Neural cell (in vitro differentiated cells): Measurements from ENCODE around the gene LHX5. TPM values are rescaled to one million over a fixed set of nuclear protein-coding genes. Genes with fewer than 3 reads are reported as not detected.
"Not testable (repeated sequence)": the region's sequence is repeated elsewhere in the genome, so short reads cannot be mapped to it uniquely, and the experiment has no call there.

Experiments used
- H2AFZ ChIP-seq: fragments of 200-600, 300-800 bp; sonication (generic), shearing (Covaris generic); 2 replicates; pipeline ENCODE4 v1.6.0; 2014; ENCODE audit warnings: low read depth, mild to moderate bottlenecking, antibody characterized with exemption, low read length, moderate library complexity
- H3F3A ChIP-seq: fragments of 200-600 bp; shearing (Covaris generic); 2 replicates; pipeline ENCODE4 v1.6.1; 2016; ENCODE audit warnings: mild to moderate bottlenecking, moderate library complexity, mixed read lengths, antibody characterized with exemption, low read length; ENCODE audit not compliant: insufficient read depth, poor library complexity, severe bottlenecking
- H3K27ac ChIP-seq: fragments of 200-600, 300-800 bp; sonication (generic), shearing (Covaris generic); 2 replicates; pipeline ENCODE4 v1.5.1; 2014; ENCODE audit warnings: mild to moderate bottlenecking, low read length, moderate library complexity
- H3K27me3 ChIP-seq: fragments of 300-800, 200-600 bp; sonication (generic), shearing (Covaris generic); 2 replicates; pipeline ENCODE4 v1.6.0; 2014; ENCODE audit warnings: mild to moderate bottlenecking, low read depth, low read length, moderate library complexity; ENCODE audit not compliant: insufficient read depth
- H3K36me3 ChIP-seq: fragments of 300-800, 200-600 bp; sonication (generic), shearing (Covaris generic); 2 replicates; pipeline ENCODE4 v1.5.1; 2014; ENCODE audit warnings: mild to moderate bottlenecking, antibody characterized with exemption, low read length, moderate library complexity; ENCODE audit not compliant: insufficient read depth
- H3K4me2 ChIP-seq: fragments of 300-800, 200-600 bp; sonication (generic), shearing (Covaris generic); 2 replicates; pipeline ENCODE4 v1.6.0; 2014; ENCODE audit warnings: mild to moderate bottlenecking, low read length
- H3K4me3 ChIP-seq: fragments of 300-800, 200-600 bp; sonication (generic), shearing (Covaris generic); 2 replicates; pipeline ENCODE4 v1.5.1; 2014; ENCODE audit warnings: mild to moderate bottlenecking, low read length, moderate library complexity
- H3K79me2 ChIP-seq: fragments of 200-600 bp; shearing (Covaris generic); replicated peaks from 2 replicates; pipeline ENCODE4 v1.6.0; 2014; ENCODE audit warnings: mild to moderate bottlenecking, low read length, moderate library complexity; ENCODE audit not compliant: insufficient read depth
- H3K9ac ChIP-seq: fragments of 300-800, 200-600 bp; sonication (generic), shearing (Covaris generic); 2 replicates; pipeline ENCODE4 v1.6.1; 2016; ENCODE audit warnings: mild to moderate bottlenecking, low read length, mixed read lengths
- H3K9me2 ChIP-seq: fragments of 200-600 bp; shearing (Covaris generic); 2 replicates; pipeline ENCODE4 v1.6.1; 2016; ENCODE audit warnings: mild to moderate bottlenecking, low read length, mixed read lengths; ENCODE audit not compliant: insufficient read depth
- H3K9me3 ChIP-seq: fragments of 200-600, 300-800 bp; sonication (generic), shearing (Covaris generic); 2 replicates; pipeline ENCODE4 v1.6.1; 2016; ENCODE audit warnings: mild to moderate bottlenecking, mixed run types, low read length, moderate library complexity, mixed read lengths
- H4K20me1 ChIP-seq: fragments of 200-600 bp; shearing (Covaris generic); 2 replicates; pipeline ENCODE4 v1.6.1; 2016; ENCODE audit warnings: mild to moderate bottlenecking, mixed run types; ENCODE audit not compliant: insufficient read depth
- CTCF ChIP-seq: fragments of 450-650 bp; IDR thresholded peaks from 2 replicates; pipeline ENCODE4 v1.5.1; 2014; ENCODE audit warnings: antibody characterized with exemption, mild to moderate bottlenecking, moderate library complexity; ENCODE audit not compliant: poor library complexity, severe bottlenecking
- EP300 ChIP-seq: fragments of 450-650 bp; conservative IDR thresholded peaks from 2 replicates; pipeline ENCODE4 v1.6.1; 2014; ENCODE audit warnings: antibody characterized with exemption, mild to moderate bottlenecking, moderate library complexity; ENCODE audit not compliant: poor library complexity, severe bottlenecking
- EZH2 ChIP-seq: fragments of 200-600, 300-800 bp; shearing (Covaris generic), sonication (generic); IDR thresholded peaks from 2 replicates; pipeline ENCODE4 v1.6.1; 2014; ENCODE audit warnings: antibody characterized with exemption, low read length, borderline replicate concordance, mild to moderate bottlenecking; ENCODE audit not compliant: insufficient read depth, poor library complexity, severe bottlenecking
- MXI1 ChIP-seq: fragments of 450-650 bp; conservative IDR thresholded peaks from 2 replicates; pipeline ENCODE4 v1.6.1; 2014; ENCODE audit warnings: antibody characterized with exemption, mild to moderate bottlenecking; ENCODE audit not compliant: poor library complexity, severe bottlenecking
- POLR2AphosphoS5 ChIP-seq: IDR thresholded peaks from 2 replicates; pipeline ENCODE4 v1.6.1; 2012
- RAD21 ChIP-seq: fragments of 450-650 bp; conservative IDR thresholded peaks from 2 replicates; pipeline ENCODE4 v1.6.1; 2014; ENCODE audit warnings: antibody characterized with exemption, mild to moderate bottlenecking, moderate library complexity
- REST ChIP-seq: IDR thresholded peaks from 2 replicates; pipeline ENCODE4 v1.6.1; 2012; ENCODE audit warnings: borderline replicate concordance
- SMC3 ChIP-seq: fragments of 450-650 bp; conservative IDR thresholded peaks from 2 replicates; pipeline ENCODE4 v1.6.1; 2014; ENCODE audit warnings: antibody characterized with exemption, mild to moderate bottlenecking, moderate library complexity; ENCODE audit not compliant: poor library complexity
- TAF1 ChIP-seq: IDR thresholded peaks from 2 replicates; pipeline ENCODE4 v1.6.1; 2012; ENCODE audit warnings: low read depth
- polyA plus RNA-seq: library from polyadenylated mRNA; depleted of rRNA; stranded (reverse); fragments of >200 nt; gene quantifications from 2 replicates; pipeline ENCODE4 v1.2.3, GENCODE V29; 2014

LHX5 gene
- polyA plus RNA-seq, 1 donor from 2014 or later: 3.8 TPM

GRCh38 chr12:113495941-113496340, 24.3 kb upstream of the LHX5 start:
- not testable (repeated sequence) for H3K9me2 ChIP-seq, H3F3A ChIP-seq, H3K9me3 ChIP-seq, H2AFZ ChIP-seq, H3K9ac ChIP-seq, H3K27ac ChIP-seq, H3K27me3 ChIP-seq, H3K36me3 ChIP-seq, H3K4me3 ChIP-seq, H3K79me2 ChIP-seq, H3K4me2 ChIP-seq, H4K20me1 ChIP-seq

GRCh38 chr12:113488322-113488721, 16.7 kb upstream of the LHX5 start:
- Histone ChIP-seq H3K9me3 (no peaks in the 10 kb centered on the region), H3K27ac (no peak overlapping the region), H3K9me2 (no peaks in the 10 kb centered on the region), H3K4me2 (no peak overlapping the region), H3K9ac (no peak overlapping the region), H2AFZ (no peak overlapping the region), H3K79me2 (no peaks in the 10 kb centered on the region), H3K4me3 (no peak overlapping the region), H3F3A (no peaks in the 10 kb centered on the region), H4K20me1 (no peaks in the 10 kb centered on the region), H3K36me3 (no peaks in the 10 kb centered on the region), H3K27me3 (peaks cover 42% of the 10 kb centered on the region)
- TF ChIP-seq CTCF: no peak
- TF ChIP-seq MXI1: no peak
- TF ChIP-seq EZH2: no peak
- TF ChIP-seq RAD21: no peak
- TF ChIP-seq REST: no peak
- no peak for TF ChIP-seq TAF1
- TF ChIP-seq SMC3: no peak
- no peak for TF ChIP-seq POLR2AphosphoS5
- no peak for TF ChIP-seq EP300

- Histone ChIP-seq H4K20me1 (no peaks in the 10 kb centered on the region), H3K4me3 (no peak overlapping the region), H3K4me2 (no peak overlapping the region), H3F3A (no peaks in the 10 kb centered on the region), H3K79me2 (no peaks in the 10 kb centered on the region), H3K9me2 (no peaks in the 10 kb centered on the region), H3K9me3 (no peaks in the 10 kb centered on the region), H3K9ac (no peak overlapping the region), H2AFZ (no peak overlapping the region), H3K36me3 (no peaks in the 10 kb centered on the region), H3K27ac (no peak overlapping the region), H3K27me3 (peaks cover 57% of the 10 kb centered on the region)
- no peak for TF ChIP-seq TAF1
- no peak for TF ChIP-seq SMC3
- TF ChIP-seq REST: no peak
- no peak for TF ChIP-seq POLR2AphosphoS5
- TF ChIP-seq MXI1: no peak
- TF ChIP-seq EZH2: no peak
- no peak for TF ChIP-seq EP300
- TF ChIP-seq CTCF: no peak
- no peak for TF ChIP-seq RAD21
Observed at GRCh38 chr12:113486722-113487121, 15.1 kb upstream of the LHX5 start.
